Measurements from ENCODE around the gene LYSMD3.

LYSMD3 gene

GRCh38 chr5:90477621-90478215 is 51.7 kb downstream of the LYSMD3 start:
- H3K4me1 ChIP-seq (ENCODE audit: insufficient read depth, low read length): peaks cover 29% of the 10 kb centered on the region
- H3K9me3 ChIP-seq (ENCODE audit: insufficient read depth, low read depth, low read length): no peaks in the 10 kb centered on the region
- H3K4me3 ChIP-seq (ENCODE audit: low read length): peak overlapping the region; percentile 99
- peaks cover 53% of the 10 kb centered on the region; the same call in 1 of the 2 replicates for H3K36me3 ChIP-seq (ENCODE audit: insufficient read depth, low read depth, low read length)
- peak overlapping the region; percentile 93; the same call in 1 of the 2 replicates for H3K9ac ChIP-seq (ENCODE audit: low read depth, low read length)
- peak overlapping the region; percentile 62 for H3K27ac ChIP-seq (ENCODE audit: low read length)
- no peaks in the 10 kb centered on the region for H3K27me3 ChIP-seq (ENCODE audit: insufficient read depth, low read length)

DNA sequence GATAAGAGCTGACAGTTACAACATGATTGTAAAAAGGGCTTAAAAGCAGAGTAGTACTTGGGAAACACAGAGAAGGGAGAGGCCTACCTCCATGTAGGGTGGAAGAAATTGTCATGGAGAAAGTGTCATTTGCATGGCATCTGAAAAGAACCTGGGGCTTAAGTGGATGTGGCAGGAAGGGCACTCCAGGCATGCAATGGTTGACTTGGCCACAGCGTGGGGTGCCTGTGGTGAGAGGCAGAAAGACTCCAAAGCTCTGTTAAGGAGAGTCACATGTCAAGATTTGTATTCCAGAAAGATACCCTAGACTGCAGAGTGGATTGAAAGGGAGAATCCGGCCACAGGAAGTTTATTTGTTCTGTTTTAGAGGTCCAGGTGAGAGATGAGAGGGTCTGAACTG is 52.3 kb downstream of the LYSMD3 start:
- Histone ChIP-seq H3K36me3 (ENCODE audit: insufficient read depth, low read depth, low read length) (peaks cover 47% of the 10 kb centered on the region; the same call in 1 of the 2 replicates), H3K27ac (ENCODE audit: low read length) (peak overlapping the region; percentile 62), H3K9me3 (ENCODE audit: insufficient read depth, low read depth, low read length) (no peaks in the 10 kb centered on the region), H3K27me3 (ENCODE audit: insufficient read depth, low read length) (no peaks in the 10 kb centered on the region), H3K4me3 (ENCODE audit: low read length) (peak overlapping the region; percentile 99), H3K9ac (ENCODE audit: low read depth, low read length) (peak overlapping the region; percentile 93; the same call in 1 of the 2 replicates), H3K4me1 (ENCODE audit: insufficient read depth, low read length) (peaks cover 31% of the 10 kb centered on the region)

GRCh38 chr5:90476391-90476790 is 53.0 kb downstream of the LYSMD3 start:
- Histone ChIP-seq H3K27ac (ENCODE audit: low read length) (peak overlapping the region; percentile 88), H3K9ac (ENCODE audit: low read depth, low read length) (peak overlapping the region; percentile 93; the same call in 1 of the 2 replicates), H3K36me3 (ENCODE audit: insufficient read depth, low read depth, low read length) (peaks cover 40% of the 10 kb centered on the region; the same call in 1 of the 2 replicates), H3K4me3 (ENCODE audit: low read length) (peak overlapping the region; percentile 99), H3K9me3 (ENCODE audit: insufficient read depth, low read depth, low read length) (no peaks in the 10 kb centered on the region), H3K4me1 (ENCODE audit: insufficient read depth, low read length) (peaks cover 31% of the 10 kb centered on the region), H3K27me3 (ENCODE audit: insufficient read depth, low read length) (no peaks in the 10 kb centered on the region)

DNA sequence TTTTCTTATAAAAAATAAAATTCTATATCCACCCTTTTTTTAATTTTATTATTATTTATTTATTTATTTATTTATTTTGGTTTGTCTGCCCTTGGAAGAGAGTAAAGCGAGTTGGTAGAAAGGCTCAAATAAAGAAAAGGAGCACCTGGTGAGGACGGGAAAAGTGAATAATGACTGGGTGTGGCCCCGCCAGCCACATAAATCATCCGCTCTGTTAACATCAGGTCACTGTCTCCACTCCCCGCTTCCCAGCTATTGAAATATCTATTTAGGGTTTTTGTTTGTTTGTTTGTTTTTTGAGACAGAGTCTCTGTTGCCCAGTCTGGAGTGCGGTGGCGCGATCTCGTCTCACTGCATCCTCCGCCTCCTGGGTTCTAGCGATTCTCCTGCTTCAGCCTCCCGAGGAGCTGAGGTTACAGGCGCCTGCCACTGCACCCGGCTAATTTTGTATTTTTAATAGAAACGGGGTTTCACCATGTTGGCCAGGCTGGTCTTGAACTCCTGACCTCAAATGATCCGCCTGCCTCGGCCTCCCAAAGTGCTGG is 53.9 kb downstream of the LYSMD3 start:
- H3K9me3 ChIP-seq (ENCODE audit: insufficient read depth, low read depth, low read length): no peaks in the 10 kb centered on the region
- peak overlapping the region; percentile 88 for H3K27ac ChIP-seq (ENCODE audit: low read length)
- H3K9ac ChIP-seq (ENCODE audit: low read depth, low read length): peak overlapping the region; percentile 93; the same call in 1 of the 2 replicates
- H3K27me3 ChIP-seq (ENCODE audit: insufficient read depth, low read length): no peaks in the 10 kb centered on the region
- peaks cover 31% of the 10 kb centered on the region; the same call in 1 of the 2 replicates for H3K36me3 ChIP-seq (ENCODE audit: insufficient read depth, low read depth, low read length)
- H3K4me1 ChIP-seq (ENCODE audit: insufficient read depth, low read length): peaks cover 31% of the 10 kb centered on the region
- peak overlapping the region; percentile 99 for H3K4me3 ChIP-seq (ENCODE audit: low read length)

DNA sequence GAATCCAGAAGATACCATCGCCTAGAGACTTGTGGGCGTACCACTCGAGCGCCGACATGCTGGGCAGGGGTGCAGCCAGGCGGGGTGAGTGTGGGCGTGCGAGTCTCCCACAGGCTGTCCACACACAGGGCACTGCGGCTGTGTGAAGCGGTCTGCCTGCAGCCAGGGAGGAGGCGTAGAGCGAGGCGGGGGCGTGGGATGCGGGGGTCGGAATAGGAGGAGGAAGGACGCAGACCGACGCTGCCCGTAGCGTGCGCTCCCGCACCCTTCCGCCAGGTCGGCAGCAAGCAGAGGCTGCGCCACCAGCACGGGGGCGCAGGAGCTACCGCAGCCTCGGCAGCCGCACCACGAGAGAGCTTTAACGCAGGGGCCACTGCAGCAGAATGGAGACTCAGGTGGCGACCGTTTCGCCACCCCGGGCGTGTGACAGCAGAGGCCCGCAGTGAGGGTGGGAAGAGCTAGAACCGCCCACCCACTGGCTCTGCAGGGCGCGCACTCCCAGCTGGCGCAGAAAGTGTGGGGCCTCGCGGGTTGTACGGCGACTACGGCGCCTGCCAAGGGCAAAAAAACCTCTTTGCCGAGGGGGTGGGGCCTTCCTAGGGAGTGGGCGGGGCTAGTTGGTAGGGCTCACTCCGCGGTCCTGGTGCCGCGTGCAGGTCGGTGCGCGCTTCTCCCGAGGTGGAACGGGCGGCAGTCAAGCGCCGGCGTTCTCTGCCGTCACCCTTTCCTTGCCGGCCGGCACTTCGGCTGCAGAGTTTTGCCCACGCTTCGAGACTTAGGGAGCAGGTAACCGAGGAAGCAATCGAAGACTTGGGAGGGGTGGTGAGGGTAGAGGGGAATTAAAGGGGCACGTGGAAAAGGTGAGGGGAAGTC is 54.9 kb downstream of the LYSMD3 start, which contains the start of the genes MBLAC2 and POLR3G:
TSS of gene MBLAC2 (minus strand) at position 537 of the 873 bp plus-strand sequence. CDS start at position 58, 479 bp downstream.
TSS of gene POLR3G (plus strand) at position 630 of the 873 bp plus-strand sequence. CDS start 10,704 bp downstream, outside the sequence.
- H3K9me3 ChIP-seq (ENCODE audit: insufficient read depth, low read depth, low read length): no peaks in the 10 kb centered on the region
- H3K36me3 ChIP-seq (ENCODE audit: insufficient read depth, low read depth, low read length): peaks cover 21% of the 10 kb centered on the region; the same call in 1 of the 2 replicates
- no peaks in the 10 kb centered on the region for H3K27me3 ChIP-seq (ENCODE audit: insufficient read depth, low read length)
- peak within 1 kb of the TSS; percentile 99 for H3K4me3 ChIP-seq (ENCODE audit: low read length)
- H3K27ac ChIP-seq (ENCODE audit: low read length): peak within 1 kb of the TSS; percentile 88
- H3K9ac ChIP-seq (ENCODE audit: low read depth, low read length): peak within 1 kb of the TSS; percentile 93
- peaks cover 26% of the 10 kb centered on the region for H3K4me1 ChIP-seq (ENCODE audit: insufficient read depth, low read length)

- peak overlapping the region; percentile 99 for H3K4me3 ChIP-seq (ENCODE audit: low read length)
- no peaks in the 10 kb centered on the region for H3K27me3 ChIP-seq (ENCODE audit: insufficient read depth, low read length)
- peaks cover 12% of the 10 kb centered on the region; the same call in 1 of the 2 replicates for H3K36me3 ChIP-seq (ENCODE audit: insufficient read depth, low read depth, low read length)
- peak overlapping the region; percentile 39 for H3K27ac ChIP-seq (ENCODE audit: low read length)
- H3K4me1 ChIP-seq (ENCODE audit: insufficient read depth, low read length): peaks cover 20% of the 10 kb centered on the region
- peak overlapping the region; percentile 93 for H3K9ac ChIP-seq (ENCODE audit: low read depth, low read length)
- H3K9me3 ChIP-seq (ENCODE audit: insufficient read depth, low read depth, low read length): no peaks in the 10 kb centered on the region
Measured at GRCh38 chr5:90473396-90474234, 55.8 kb downstream of the LYSMD3 start.

- H3K9me3 ChIP-seq (ENCODE audit: insufficient read depth, low read depth, low read length): no peaks in the 10 kb centered on the region
- H3K27ac ChIP-seq (ENCODE audit: low read length): no peak overlapping the region
- peaks cover 5% of the 10 kb centered on the region; the same call in 1 of the 2 replicates for H3K36me3 ChIP-seq (ENCODE audit: insufficient read depth, low read depth, low read length)
- H3K9ac ChIP-seq (ENCODE audit: low read depth, low read length): peak overlapping the region; percentile 93; the same call in 1 of the 2 replicates
- H3K27me3 ChIP-seq (ENCODE audit: insufficient read depth, low read length): no peaks in the 10 kb centered on the region
- H3K4me3 ChIP-seq (ENCODE audit: low read length): peak overlapping the region; percentile 99
- peaks cover 16% of the 10 kb centered on the region for H3K4me1 ChIP-seq (ENCODE audit: insufficient read depth, low read length)
Measured at GRCh38 chr5:90472783-90473395, 56.5 kb downstream of the LYSMD3 start.
